Measurements from ENCODE around the gene DONSON. TPM values are rescaled to one million over a fixed set of nuclear protein-coding genes. Genes with fewer than 3 reads are reported as not detected.
A peak's percentile ranks its signal among the peaks of the same experiment; 100 is the strongest.
"Not testable (repeated sequence)": the region's sequence is repeated elsewhere in the genome, so short reads cannot be mapped to it uniquely, and the experiment has no call there.

DONSON gene
- polyA plus RNA-seq, 2 of the 4 experiments (the other 2 are of a cell fraction): 20.7 to 32.0 TPM

GRCh38 chr21:33578214-33578613, 10.3 kb downstream of the DONSON start (continued):
- TF ChIP-seq SMC3 (IDR thresholded peaks at IDR 0.05): no peak
- no peak for TF ChIP-seq EHMT2 (IDR thresholded peaks at IDR 0.05; ENCODE audit: low read depth)

GRCh38 chr21:33576741-33577141, 11.7 kb downstream of the DONSON start:
- 0% methylated on average over 2 of the region's 2 CpGs for WGBS (ENCODE audit: missing lambda C conversion rate)
- POLR2A ChIA-PET, H3K27ac ChIP-seq, H3K9me3 ChIP-seq, H3K4me3 ChIP-seq, CTCF ChIA-PET, FAIRE-seq: not testable (repeated sequence)
- peak overlapping the region; percentile 32; the same call in 2 of the 3 replicates for H3K4me2 ChIP-seq
- ATAC-seq (peak; percentile 58 to 81; a peak in 5 of 6 replicates), DNase-seq (ENCODE audit: low read depth in 1 of 2, low spot score in 1 of 2) (peak in 1 of 2 experiments; percentile 22)
- H3K4me1 ChIP-seq: peaks cover 37% of the 10 kb centered on the region

- no peak for FAIRE-seq
- CTCF ChIA-PET: interaction anchor here (1.0 kb wide), 1 partner anchor 33 kb away, joined by 4 read pairs; no protein-coding TSS in a partner anchor
- no peak for ATAC-seq
- Histone ChIP-seq H3K4me3 (no peak overlapping the region), H3K4me2 (no peak overlapping the region), H3K27ac (no peak overlapping the region), H3K4me1 (peaks cover 16% of the 10 kb centered on the region; the same call in 2 of the 3 replicates), H3K9me3 (no peaks in the 10 kb centered on the region)
- POLR2A ChIA-PET: no interaction called here
- WGBS (ENCODE audit: missing lambda C conversion rate): 65% methylated on average over 3 of the region's 3 CpGs
- no peak for DNase-seq (ENCODE audit: low read depth in 1 of 2, low spot score in 1 of 2)
- TF ChIP-seq HES2 (IDR thresholded peaks at IDR 0.05) (no peak), CBX2 (IDR thresholded peaks at IDR 0.05; ENCODE audit: borderline replicate concordance, low read depth) (no peak), HMGXB4 (CRISPR knock-in tag; IDR thresholded peaks at IDR 0.05; ENCODE audit: borderline replicate concordance) (no peak), FOSL2 (IDR thresholded peaks at IDR 0.05) (no peak), FOSL2 (CRISPR knock-in tag; IDR thresholded peaks at IDR 0.05) (no peak), ZSCAN20 (CRISPR knock-in tag; IDR thresholded peaks at IDR 0.05) (no peak), RARB (CRISPR knock-in tag; IDR thresholded peaks at IDR 0.05) (no peak), ZC3H11A (IDR thresholded peaks at IDR 0.05) (no peak), RNF2 (IDR thresholded peaks at IDR 0.05; ENCODE audit: borderline replicate concordance, low read depth) (no peak), JUNB (IDR thresholded peaks at IDR 0.05) (no peak), MAX (IDR thresholded peaks at IDR 0.05) (no peak), NFE2L2 (conservative IDR thresholded peaks at IDR 0.05; ENCODE audit: low read length) (no peak), PHF8 (IDR thresholded peaks at IDR 0.05; ENCODE audit: borderline replicate concordance, low read depth) (no peak), REST (IDR thresholded peaks at IDR 0.05) (no peak), SMC3 (IDR thresholded peaks at IDR 0.05) (no peak), CHD4 (IDR thresholded peaks at IDR 0.05; ENCODE audit: borderline replicate concordance) (no peak), EHMT2 (IDR thresholded peaks at IDR 0.05; ENCODE audit: low read depth) (no peak), MAFK (IDR thresholded peaks at IDR 0.05; ENCODE audit: partially characterized antibody) (no peak), MYC (IDR thresholded peaks at IDR 0.05; ENCODE audit: borderline replicate concordance, low read length) (no peak)
Observed at GRCh38 chr21:33572350-33572749, 16.1 kb downstream of the DONSON start.
